HCT116 (cell line): Measurements from ENCODE around the gene YAP1. TPM values are rescaled to one million over a fixed set of nuclear protein-coding genes. Genes with fewer than 3 reads are reported as not detected.

Experiments used
- ATAC-seq: fragments of 200-7000 bp; cut with Tn5 transposase; 2 replicates; pipeline ENCODE4 v1.9.1; 2020; ENCODE audit warnings: mild to moderate bottlenecking, moderate library complexity
- BruUV-seq: library from RNA; stranded (reverse); fragments of 400-500 nt; replicated peaks from 2 replicates; lab custom pipeline; 2021; lab: Mats Ljungman, UMichigan
- CTCF ChIA-PET: fragments of 300-600 bp; sonication (Branson Sonifier 250); formaldehyde crosslinking; loops from one replicate; lab custom pipeline; 2021; ENCODE audit warnings: antibody characterized with exemption; lab: Charles Lee
- POLR2A ChIA-PET: fragments of 300-600, 350-600 bp; sonication (Branson Sonifier 250); formaldehyde crosslinking; loops from one replicate; lab custom pipeline; 2021; ENCODE audit warnings: antibody characterized with exemption; lab: Charles Lee
- RAD21 ChIA-PET, 2 experiments: fragments of 300-600 bp; sonication (Branson Sonifier 250); formaldehyde crosslinking; loops; one replicate each; lab custom pipeline; 2023; ENCODE audit warnings: low total read pairs in 2 of 2; ENCODE audit not compliant: uncharacterized antibody in 2 of 2, unreplicated experiment in 2 of 2, low non-redundant PET in 1 of 2; lab: Charles Lee
- DNase-seq: peaks from one replicate; pipeline ENCODE4 v3.0.0-alpha.2; 2010; ENCODE audit warnings: low read depth, low spot score
- H2AFZ ChIP-seq: fragments of 200-600 bp; shearing (Covaris generic), sonication (generic); 2 replicates; pipeline ENCODE4 v1.6.1; 2017; ENCODE audit warnings: low read depth, mixed run types, mixed read lengths, antibody characterized with exemption, low read length; ENCODE audit not compliant: poor library complexity, severe bottlenecking
- H3K27ac ChIP-seq: 2 replicates; pipeline ENCODE4 v1.5.1; 2012; ENCODE audit warnings: low read depth, low read length
- H3K27me3 ChIP-seq: fragments of 200-600 bp; sonication (generic); 2 replicates; pipeline ENCODE4 v1.6.1; 2016; ENCODE audit warnings: mixed run types, low read length, mixed read lengths; ENCODE audit not compliant: insufficient read depth
- H3K36me3 ChIP-seq, 2 experiments: fragments of 200-500 bp in 1 of 2; fragments of 200-600 bp in 1 of 2; sonication (Bioruptor generic) in 1 of 2; sonication (generic) in 1 of 2; 2 replicates each; pipeline versions ENCODE4 v1.5.1 to v1.6.1; 2014 to 2016; ENCODE audit warnings: low read length in 2 of 2, inconsistent platforms in 1 of 2, mixed read lengths in 1 of 2, mixed run types in 1 of 2; ENCODE audit not compliant: insufficient read depth in 2 of 2, control insufficient read depth in 1 of 2
- H3K4me1 ChIP-seq, 2 experiments: fragments of 200-600 bp in 1 of 2; sonication (generic) in 1 of 2; 2 replicates each; pipeline versions ENCODE4 v1.5.1 to v1.6.1; 2012 to 2017; ENCODE audit warnings: low read length in 2 of 2, inconsistent platforms in 1 of 2, mild to moderate bottlenecking in 1 of 2, mixed read lengths in 1 of 2, mixed run types in 1 of 2, moderate library complexity in 1 of 2; ENCODE audit not compliant: insufficient read depth in 2 of 2, control insufficient read depth in 1 of 2
- H3K4me2 ChIP-seq: fragments of 200-600 bp; sonication (generic); 2 replicates; pipeline ENCODE4 v1.6.1; 2017; ENCODE audit warnings: mixed run types, low read length, mixed read lengths
- H3K4me3 ChIP-seq, 2 experiments: fragments of 200-600 bp in 1 of 2; sonication (generic) in 1 of 2; replicated peaks in 1 of 2; 2 replicates each; pipeline ENCODE4 v1.5.1; 2011 to 2016; ENCODE audit warnings: low read length in 2 of 2, control low read depth in 1 of 2, low read depth in 1 of 2, mild to moderate bottlenecking in 1 of 2, mixed read lengths in 1 of 2, mixed run types in 1 of 2
- H3K79me2 ChIP-seq: fragments of 200-600 bp; sonication (generic); 2 replicates; pipeline ENCODE4 v1.6.1; 2017; ENCODE audit warnings: mild to moderate bottlenecking, mixed run types, low read length, moderate library complexity, mixed read lengths; ENCODE audit not compliant: insufficient read depth
- H3K9ac ChIP-seq: fragments of 200-600 bp; sonication (generic); 2 replicates; pipeline ENCODE4 v1.6.1; 2016; ENCODE audit warnings: low read length, mixed read lengths
- H3K9me2 ChIP-seq: fragments of 200-600 bp; sonication (generic), shearing (Covaris generic); 2 replicates; pipeline ENCODE4 v1.6.1; 2017; ENCODE audit warnings: mixed run types, mild to moderate bottlenecking, moderate library complexity; ENCODE audit not compliant: insufficient read depth
- H3K9me3 ChIP-seq, 2 experiments: fragments of 200-500 bp in 1 of 2; fragments of 200-600 bp in 1 of 2; sonication (Bioruptor generic) in 1 of 2; sonication (generic) in 1 of 2; 2 replicates each; pipeline ENCODE4 v1.6.1; 2014 to 2017; ENCODE audit warnings: low read length in 2 of 2, mixed read lengths in 2 of 2, inconsistent platforms in 1 of 2, low read depth in 1 of 2, mild to moderate bottlenecking in 1 of 2, mixed run types in 1 of 2, moderate library complexity in 1 of 2; ENCODE audit not compliant: control insufficient read depth in 1 of 2, insufficient read depth in 1 of 2
- H4K20me1 ChIP-seq: fragments of 200-600 bp; sonication (generic), shearing (Covaris generic); 2 replicates; pipeline ENCODE4 v1.6.1; 2017; ENCODE audit warnings: mixed run types, mild to moderate bottlenecking, moderate library complexity; ENCODE audit not compliant: insufficient read depth
- CBX3 ChIP-seq: IDR thresholded peaks from 2 replicates; pipeline ENCODE4 v1.6.1; 2012; ENCODE audit warnings: low read depth
- CEBPB ChIP-seq: IDR thresholded peaks from 2 replicates; pipeline ENCODE4 v1.6.1; 2012; ENCODE audit warnings: low read depth
- ELF1 ChIP-seq: IDR thresholded peaks from 2 replicates; pipeline ENCODE4 v1.6.1; 2012; ENCODE audit warnings: low read depth, borderline replicate concordance
- EZH2 ChIP-seq: fragments of 200-600 bp; sonication (generic); IDR thresholded peaks from 2 replicates; pipeline ENCODE4 v1.6.1; 2017; ENCODE audit warnings: antibody characterized with exemption, mixed run types
- EZH2phosphoT487 ChIP-seq: fragments of 200-600 bp; IDR thresholded peaks from 2 replicates; pipeline ENCODE4 v1.6.1; 2018; ENCODE audit warnings: antibody characterized with exemption, borderline replicate concordance
- FOSL1 ChIP-seq: IDR thresholded peaks from 2 replicates; pipeline ENCODE4 v1.6.1; 2012; ENCODE audit warnings: low read depth
- TCF7L2 ChIP-seq: IDR thresholded peaks from 2 replicates; pipeline ENCODE4 v1.7.0; 2011; ENCODE audit warnings: borderline replicate concordance, inconsistent platforms; ENCODE audit not compliant: insufficient read depth, insufficient read length; ENCODE audit errors: extremely low read depth
- YY1 ChIP-seq: IDR thresholded peaks from 2 replicates; pipeline ENCODE4 v1.6.1; 2011; ENCODE audit warnings: low read length, low read depth, moderate library complexity, mild to moderate bottlenecking; ENCODE audit not compliant: insufficient replicate concordance; ENCODE audit errors: extremely low read depth
- ZFX ChIP-seq: fragments of 450-650 bp; IDR thresholded peaks from 2 replicates; pipeline ENCODE4 v1.6.1; 2017
- ZNF274 ChIP-seq: fragments of 200-500 bp; sonication (Bioruptor generic); IDR thresholded peaks from 2 replicates; pipeline ENCODE4 v1.6.1; 2014; ENCODE audit warnings: mild to moderate bottlenecking, low read depth, low read length, inconsistent platforms
- intact Hi-C: fragments of 100-400 bp; cut with micrococcal nuclease; formaldehyde crosslinking; loops from 2 replicates; pipeline ENCODE4 v1.10.0; 2022
- total RNA-seq: library from RNA; stranded (reverse); gene quantifications from one replicate; pipeline ENCODE4 v1.2.1, GENCODE V29; 2021; ENCODE audit not compliant: unreplicated experiment
- TF ChIP-seq, protein P1 (sequence below): IDR thresholded peaks from 2 replicates; pipeline ENCODE4 v1.6.1; 2012

YAP1 gene
- total RNA-seq, 1 experiment from 2014 or later: 88.6 TPM

- Histone ChIP-seq H4K20me1 (no peaks in the 10 kb centered on the region), H3K36me3 (no peaks in the 10 kb centered on the region), H2AFZ (no peak overlapping the region), H3K4me2 (no peak overlapping the region), H3K79me2 (peaks cover 29% of the 10 kb centered on the region), H3K9me2 (no peaks in the 10 kb centered on the region), H3K27ac (no peak overlapping the region), H3K9me3 (no peaks in the 10 kb centered on the region; a peak in 1 of 4 replicates), H3K9ac (no peak overlapping the region), H3K4me3 (no peak overlapping the region), H3K4me1 (peaks cover 2 to 24% of the 10 kb centered on the region in 2 experiments; a peak in 3 of 4 replicates), H3K27me3 (no peaks in the 10 kb centered on the region)
- intact Hi-C loops: no loop called here
- CTCF ChIA-PET: no interaction called here
- RAD21 ChIA-PET: no interaction called here
- POLR2A ChIA-PET: no interaction called here
- no peak for ATAC-seq
- DNase-seq: no peak
- TF ChIP-seq CEBPB (no peak), CBX3 (no peak), ZFX (no peak), ZNF274 (no peak), EZH2phosphoT487 (no peak), EZH2 (no peak), YY1 (no peak), TCF7L2 (no peak)
- TF ChIP-seq, protein P1, sequence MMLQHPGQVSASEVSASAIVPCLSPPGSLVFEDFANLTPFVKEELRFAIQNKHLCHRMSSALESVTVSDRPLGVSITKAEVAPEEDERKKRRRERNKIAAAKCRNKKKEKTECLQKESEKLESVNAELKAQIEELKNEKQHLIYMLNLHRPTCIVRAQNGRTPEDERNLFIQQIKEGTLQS: no peak
- no TSS peak for BruUV-seq
Measured at GRCh38 chr11:102196351-102196750, 86.1 kb downstream of the YAP1 start.

GRCh38 chr11:102196816-102197215 is 86.6 kb downstream of the YAP1 start:
- intact Hi-C loops: no loop called here
- Histone ChIP-seq H3K4me1 (peaks cover 2 to 20% of the 10 kb centered on the region in 2 experiments; a peak in 3 of 4 replicates), H3K4me3 (no peak overlapping the region), H3K79me2 (peaks cover 34% of the 10 kb centered on the region), H3K27me3 (no peaks in the 10 kb centered on the region), H3K27ac (no peak overlapping the region), H3K4me2 (no peak overlapping the region), H3K9ac (no peak overlapping the region), H2AFZ (no peak overlapping the region), H4K20me1 (no peaks in the 10 kb centered on the region), H3K9me2 (no peaks in the 10 kb centered on the region), H3K9me3 (no peaks in the 10 kb centered on the region; a peak in 1 of 4 replicates), H3K36me3 (no peaks in the 10 kb centered on the region)
- POLR2A ChIA-PET: no interaction called here
- DNase-seq: no peak
- CTCF ChIA-PET: no interaction called here
- no peak for TF ChIP-seq EZH2
- no peak for TF ChIP-seq FOSL1
- no peak for TF ChIP-seq CEBPB
- TF ChIP-seq ELF1: no peak
- TF ChIP-seq, protein P1: no peak
- no peak for TF ChIP-seq CBX3
- ATAC-seq: no peak
- RAD21 ChIA-PET: no interaction called here
- BruUV-seq: no TSS peak
